HG02571 (cell line): ENCODE data around the gene OR2D2.
A peak's percentile ranks its signal among the peaks of the same experiment; 100 is the strongest.
"Not testable (repeated sequence)": the region's sequence is repeated elsewhere in the genome, so short reads cannot be mapped to it uniquely, and the experiment has no call there.

Experiments
- ATAC-seq: cut with Tn5 transposase; IDR thresholded peaks from one replicate; pipeline ENCODE4 v1.9.1; 2021; ENCODE audit warnings: mild to moderate bottlenecking, moderate library complexity; ENCODE audit not compliant: unreplicated experiment

OR2D2 gene

GRCh38 chr11:6892400-6892799 lies at the start of gene OR2D2:
Gene OR2D2 (minus strand): TSS chr11:6892500. CDS start chr11:6892500, 0 bp downstream.
- no peak for ATAC-seq

GRCh38 chr11:6941970-6942369 lies 49.7 kb upstream of the OR2D2 start:
- ATAC-seq, result no peak

GRCh38 chr11:6932145-6932544 lies 39.8 kb upstream of the OR2D2 start:
- no peak for ATAC-seq

- ATAC-seq, result no peak
Observed at GRCh38 chr11:6931146-6931713, 38.9 kb upstream of the OR2D2 start.

- no peak for ATAC-seq
Observed at GRCh38 chr11:6928916-6929315, 36.6 kb upstream of the OR2D2 start.

- ATAC-seq, result peak; percentile 55
Observed at GRCh38 chr11:6927030-6927617, 34.8 kb upstream of the OR2D2 start.

GRCh38 chr11:6926208-6927029 lies 34.1 kb upstream of the OR2D2 start, which contains the start of gene ZNF215:
Gene ZNF215 (plus strand): TSS chr11:6926426. CDS start chr11:6932273, 5,847 bp downstream.
- ATAC-seq, result peak; percentile 68

- no peak for ATAC-seq
Observed at GRCh38 chr11:6925636-6926207, 33.4 kb upstream of the OR2D2 start.

GRCh38 chr11:6925007-6925577 lies 32.8 kb upstream of the OR2D2 start:
- ATAC-seq, result no peak

GRCh38 chr11:6920702-6921101 lies 28.4 kb upstream of the OR2D2 start, which contains the start of gene OR2D3:
Gene OR2D3 (plus strand): TSS chr11:6921002. CDS start chr11:6921002, 0 bp downstream.
- ATAC-seq, result no peak

- ATAC-seq, result no peak
Observed at GRCh38 chr11:6919698-6920097, 27.4 kb upstream of the OR2D2 start.

GRCh38 chr11:6911948-6912347 lies 19.6 kb upstream of the OR2D2 start:
- ATAC-seq, result no peak

- ATAC-seq, result no peak
Observed at GRCh38 chr11:6911378-6911777, 19.1 kb upstream of the OR2D2 start.

- not testable (repeated sequence) for ATAC-seq
Observed at GRCh38 chr11:6904804-6905203, 12.5 kb upstream of the OR2D2 start.

- no peak for ATAC-seq
Observed at GRCh38 chr11:6900327-6900999, 8.2 kb upstream of the OR2D2 start.

GRCh38 chr11:6898911-6899310 lies 6.6 kb upstream of the OR2D2 start:
- no peak for ATAC-seq

- ATAC-seq, result peak; percentile 71
Observed at GRCh38 chr11:6895010-6895409, 2.7 kb upstream of the OR2D2 start.

GRCh38 chr11:6894097-6894496 lies 1.8 kb upstream of the OR2D2 start:
- ATAC-seq, result no peak

GRCh38 chr11:6889835-6890234 lies 2.5 kb downstream of the OR2D2 start:
- ATAC-seq, result no peak

- no peak for ATAC-seq
Observed at GRCh38 chr11:6888830-6889229, 3.5 kb downstream of the OR2D2 start.

- ATAC-seq, result not testable (repeated sequence)
Observed at GRCh38 chr11:6887711-6888110, 4.6 kb downstream of the OR2D2 start.
